Fibroblast of peridontal ligament (primary cell): ENCODE data around the gene NUP37.

ENCODE experiments used
- DNase-seq: peaks from one replicate; pipeline ENCODE4 v3.0.0-alpha.2; 2010; ENCODE audit errors: extremely low read depth

Gene NUP37

GRCh38 chr12:102029141-102029540 is 90.8 kb downstream of the NUP37 start:
- DNase-seq, result no peak

DNA sequence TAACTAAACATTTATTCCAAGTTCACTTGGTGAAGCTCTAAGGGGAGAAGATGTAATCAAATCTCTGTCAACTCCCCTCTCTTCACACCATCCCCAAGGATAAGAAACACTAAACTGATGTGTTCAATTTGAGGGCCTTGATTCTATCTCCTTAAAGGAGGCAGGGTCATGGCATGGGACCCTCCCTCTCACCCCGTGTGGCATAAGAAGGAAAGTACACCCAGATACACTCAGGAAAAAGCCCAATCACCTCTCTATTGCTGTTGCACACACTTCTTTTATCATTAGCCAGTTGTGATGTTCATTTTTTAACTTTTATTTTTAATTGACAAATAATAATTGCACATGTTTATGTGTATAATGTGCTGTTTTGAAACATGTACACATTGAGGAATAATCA is 93.2 kb downstream of the NUP37 start:
- no peak for DNase-seq

GRCh38 chr12:102024765-102025164 is 95.1 kb downstream of the NUP37 start:
- no peak for DNase-seq

GRCh38 chr12:102023343-102023930 is 96.5 kb downstream of the NUP37 start:
- DNase-seq, result peak; percentile 89
